ENCODE results near the gene GBX2.

The GBX2 gene

DNA sequence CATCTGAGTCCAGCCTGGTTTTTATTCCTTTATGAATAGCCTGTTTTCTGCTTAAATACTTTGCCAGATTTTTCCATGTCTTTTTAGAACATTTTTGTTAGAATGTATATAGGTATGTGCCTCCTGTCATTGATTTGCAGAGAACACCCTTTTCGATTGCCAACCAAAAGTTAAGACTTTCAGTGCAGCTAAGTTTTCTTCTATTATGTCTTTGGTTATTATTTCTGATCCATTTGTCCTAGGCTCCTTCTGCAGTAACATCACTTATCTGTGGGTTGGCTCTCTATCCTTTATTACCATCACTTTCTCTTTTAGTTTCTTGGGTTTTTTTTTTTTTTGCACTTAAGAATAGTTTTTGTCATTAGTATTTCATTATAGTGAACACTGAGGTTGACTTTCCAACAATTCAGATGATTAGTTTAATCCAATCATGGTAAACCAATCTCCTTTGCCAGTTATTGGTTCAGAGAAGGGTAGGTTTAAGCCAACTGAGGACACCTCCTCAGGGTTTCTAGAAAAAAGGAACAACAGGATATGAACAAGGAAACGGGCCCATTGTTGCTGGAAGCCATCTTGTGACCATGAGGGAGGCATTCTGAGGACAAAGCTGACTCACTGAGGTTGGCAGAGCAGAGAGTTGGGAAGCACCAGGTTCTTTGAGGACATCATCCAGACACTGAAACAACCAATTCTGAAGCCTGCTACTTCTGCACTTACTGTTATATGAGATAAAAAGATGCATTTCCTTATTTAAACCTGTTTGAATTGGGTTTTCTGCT, 37.9 kb upstream of the GBX2 start:
- DNase-seq (ENCODE audit: low read depth): no peak
- in situ Hi-C loops (cut with HindIII; ENCODE audit: low sequenced_read_pairs): no loop called here
- TF ChIP-seq, protein P1, sequence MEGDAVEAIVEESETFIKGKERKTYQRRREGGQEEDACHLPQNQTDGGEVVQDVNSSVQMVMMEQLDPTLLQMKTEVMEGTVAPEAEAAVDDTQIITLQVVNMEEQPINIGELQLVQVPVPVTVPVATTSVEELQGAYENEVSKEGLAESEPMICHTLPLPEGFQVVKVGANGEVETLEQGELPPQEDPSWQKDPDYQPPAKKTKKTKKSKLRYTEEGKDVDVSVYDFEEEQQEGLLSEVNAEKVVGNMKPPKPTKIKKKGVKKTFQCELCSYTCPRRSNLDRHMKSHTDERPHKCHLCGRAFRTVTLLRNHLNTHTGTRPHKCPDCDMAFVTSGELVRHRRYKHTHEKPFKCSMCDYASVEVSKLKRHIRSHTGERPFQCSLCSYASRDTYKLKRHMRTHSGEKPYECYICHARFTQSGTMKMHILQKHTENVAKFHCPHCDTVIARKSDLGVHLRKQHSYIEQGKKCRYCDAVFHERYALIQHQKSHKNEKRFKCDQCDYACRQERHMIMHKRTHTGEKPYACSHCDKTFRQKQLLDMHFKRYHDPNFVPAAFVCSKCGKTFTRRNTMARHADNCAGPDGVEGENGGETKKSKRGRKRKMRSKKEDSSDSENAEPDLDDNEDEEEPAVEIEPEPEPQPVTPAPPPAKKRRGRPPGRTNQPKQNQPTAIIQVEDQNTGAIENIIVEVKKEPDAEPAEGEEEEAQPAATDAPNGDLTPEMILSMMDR (IDR thresholded peaks at IDR 0.05; ENCODE audit: low read depth, low read length, missing control alignments): no peak
- no peak overlapping the region for H3K4me3 ChIP-seq (ENCODE audit: low read depth, low read length)

DNA sequence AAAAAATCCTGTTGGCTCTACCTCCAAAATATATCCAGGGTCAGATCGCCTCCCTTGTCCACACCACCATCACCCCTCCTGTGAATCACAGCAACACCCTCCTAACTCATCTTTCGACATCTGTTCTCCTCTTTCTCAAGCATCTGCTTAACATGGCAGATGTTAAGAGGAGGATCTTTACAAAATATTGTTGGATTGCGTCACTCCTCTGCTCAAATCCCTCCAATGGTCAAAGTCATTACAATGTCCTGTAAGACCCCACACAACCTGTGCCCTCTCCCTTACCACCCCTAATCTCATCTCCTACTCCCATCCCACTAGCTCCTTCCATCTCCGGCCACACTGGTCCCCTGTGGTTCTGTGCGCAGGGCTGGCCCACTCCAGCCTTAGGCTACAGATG, 36.8 kb upstream of the GBX2 start:
- H3K4me3 ChIP-seq (ENCODE audit: low read depth, low read length): no peak overlapping the region
- in situ Hi-C loops (cut with HindIII; ENCODE audit: low sequenced_read_pairs): no loop called here
- TF ChIP-seq, protein P1 (IDR thresholded peaks at IDR 0.05; ENCODE audit: low read depth, low read length, missing control alignments): no peak
- no peak for DNase-seq (ENCODE audit: low read depth)

DNA sequence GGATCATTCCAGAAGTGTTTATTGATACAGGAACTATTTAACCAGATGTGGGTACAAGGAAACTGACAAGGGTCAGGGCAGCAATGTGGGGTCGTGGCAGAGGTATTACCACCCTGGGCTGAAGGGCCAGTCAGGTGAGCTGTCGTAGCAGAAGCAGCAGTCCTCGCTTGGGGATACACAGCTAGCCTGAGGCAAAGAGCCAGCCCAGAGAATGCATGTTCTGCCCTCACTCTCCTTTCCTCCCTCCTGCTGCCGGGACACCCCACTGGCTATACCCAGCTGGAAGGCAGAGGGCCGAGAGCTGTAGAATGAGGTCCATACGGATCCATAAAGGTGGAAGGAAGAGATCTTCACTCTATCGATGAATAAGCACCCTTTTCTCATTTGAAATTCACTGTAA, 32.2 kb upstream of the GBX2 start:
- in situ Hi-C loops (cut with HindIII; ENCODE audit: low sequenced_read_pairs): no loop called here
- H3K4me3 ChIP-seq (ENCODE audit: low read depth, low read length): no peak overlapping the region
- DNase-seq (ENCODE audit: low read depth): no peak
- TF ChIP-seq, protein P1 (IDR thresholded peaks at IDR 0.05; ENCODE audit: low read depth, low read length, missing control alignments): no peak

DNA sequence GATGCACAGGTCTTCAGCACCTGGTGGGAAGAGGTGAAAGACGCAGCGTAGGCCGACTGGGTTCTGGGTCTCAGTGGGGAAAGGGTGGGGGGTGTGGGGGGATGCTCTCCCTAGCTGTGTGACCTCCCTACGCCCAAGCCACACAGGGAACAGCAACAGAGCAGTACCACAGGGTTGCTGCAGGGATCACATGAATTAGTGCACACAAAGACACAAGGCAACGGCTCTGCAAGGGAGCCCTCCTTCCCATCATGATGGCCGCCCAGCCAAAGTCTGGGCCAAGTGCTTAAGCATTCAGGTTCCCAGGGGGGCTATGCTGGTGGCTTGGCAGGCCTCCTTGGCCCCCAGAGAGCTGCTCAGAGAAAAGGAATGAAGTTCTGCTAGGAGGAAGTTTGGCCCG, 28.2 kb upstream of the GBX2 start:
- in situ Hi-C loops (cut with HindIII; ENCODE audit: low sequenced_read_pairs): loop anchor here (25.0 kb wide), 1 partner anchor 409 kb away; no protein-coding TSS in a partner anchor
- no peak for DNase-seq (ENCODE audit: low read depth)
- TF ChIP-seq, protein P1 (IDR thresholded peaks at IDR 0.05; ENCODE audit: low read depth, low read length, missing control alignments): no peak
- no peak overlapping the region for H3K4me3 ChIP-seq (ENCODE audit: low read depth, low read length)

DNA sequence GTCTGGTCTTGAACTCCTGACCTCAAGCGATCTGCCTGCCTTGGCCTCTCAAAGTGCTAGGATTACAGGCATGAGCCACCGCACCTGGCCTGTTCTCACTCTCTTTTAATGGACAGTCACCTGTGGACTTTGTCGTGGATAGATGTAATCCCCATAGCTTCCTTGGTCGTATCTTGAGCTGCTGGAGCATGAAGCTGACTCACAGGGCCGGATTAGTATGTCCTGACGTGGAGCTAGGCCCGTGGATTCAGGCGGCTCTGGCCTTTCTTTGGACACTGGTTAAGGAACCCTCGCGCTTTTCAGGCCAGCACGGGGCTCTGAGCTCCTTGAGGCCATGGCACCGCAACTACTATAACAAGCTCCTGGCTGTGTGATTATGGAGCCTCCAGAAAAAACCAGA, 27.5 kb upstream of the GBX2 start:
- H3K4me3 ChIP-seq (ENCODE audit: low read depth, low read length): no peak overlapping the region
- no peak for DNase-seq (ENCODE audit: low read depth)
- TF ChIP-seq, protein P1 (IDR thresholded peaks at IDR 0.05; ENCODE audit: low read depth, low read length, missing control alignments): no peak
- in situ Hi-C loops (cut with HindIII; ENCODE audit: low sequenced_read_pairs): loop anchor here (25.0 kb wide), 1 partner anchor 408 kb away; no protein-coding TSS in a partner anchor

DNA sequence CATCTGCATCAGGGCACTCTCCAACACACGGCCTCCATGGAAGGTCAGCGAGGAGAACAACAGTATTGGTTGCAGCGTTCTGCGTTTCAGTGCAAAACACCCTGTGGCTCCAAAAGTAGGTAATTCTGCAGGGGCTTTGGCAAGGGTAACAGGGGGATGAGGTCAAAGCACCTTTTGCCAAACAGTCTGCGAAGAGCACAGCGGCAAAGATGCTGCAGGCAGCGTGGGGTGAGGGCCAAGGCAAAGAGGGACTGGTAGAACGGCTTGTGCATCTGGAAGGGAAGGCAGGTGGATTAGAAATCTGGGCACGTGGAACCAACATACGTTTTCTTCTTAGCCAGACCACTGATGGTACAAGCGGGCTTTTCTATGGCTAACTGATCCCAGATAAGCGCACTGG, 26.6 kb upstream of the GBX2 start:
- in situ Hi-C loops (cut with HindIII; ENCODE audit: low sequenced_read_pairs): loop anchor here (25.0 kb wide), 1 partner anchor 407 kb away; no protein-coding TSS in a partner anchor
- no peak for DNase-seq (ENCODE audit: low read depth)
- no peak overlapping the region for H3K4me3 ChIP-seq (ENCODE audit: low read depth, low read length)
- TF ChIP-seq, protein P1 (IDR thresholded peaks at IDR 0.05; ENCODE audit: low read depth, low read length, missing control alignments): no peak
